ENCODE data around the gene SERINC5.

DNA sequence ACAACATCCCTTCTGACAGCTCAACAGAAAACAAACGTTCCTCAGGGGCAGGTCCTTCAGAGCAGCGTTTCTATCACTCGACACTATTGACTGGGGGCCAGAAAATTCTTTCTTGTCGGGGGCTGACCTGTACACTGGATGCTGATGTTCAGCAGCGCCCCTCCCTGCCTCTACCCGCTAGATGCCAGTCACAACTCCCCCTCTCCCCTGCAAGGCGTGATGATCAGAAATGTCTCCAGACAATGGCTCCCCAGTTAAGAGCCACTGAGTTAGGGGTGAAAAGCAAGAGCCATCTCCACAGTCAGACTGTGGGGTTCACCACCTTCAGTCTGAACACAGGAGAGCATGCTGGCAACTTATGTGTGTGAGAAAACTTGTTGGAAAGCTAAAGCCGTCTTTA, 39.8 kb downstream of the SERINC5 start:
- TF ChIP-seq, protein P1, sequence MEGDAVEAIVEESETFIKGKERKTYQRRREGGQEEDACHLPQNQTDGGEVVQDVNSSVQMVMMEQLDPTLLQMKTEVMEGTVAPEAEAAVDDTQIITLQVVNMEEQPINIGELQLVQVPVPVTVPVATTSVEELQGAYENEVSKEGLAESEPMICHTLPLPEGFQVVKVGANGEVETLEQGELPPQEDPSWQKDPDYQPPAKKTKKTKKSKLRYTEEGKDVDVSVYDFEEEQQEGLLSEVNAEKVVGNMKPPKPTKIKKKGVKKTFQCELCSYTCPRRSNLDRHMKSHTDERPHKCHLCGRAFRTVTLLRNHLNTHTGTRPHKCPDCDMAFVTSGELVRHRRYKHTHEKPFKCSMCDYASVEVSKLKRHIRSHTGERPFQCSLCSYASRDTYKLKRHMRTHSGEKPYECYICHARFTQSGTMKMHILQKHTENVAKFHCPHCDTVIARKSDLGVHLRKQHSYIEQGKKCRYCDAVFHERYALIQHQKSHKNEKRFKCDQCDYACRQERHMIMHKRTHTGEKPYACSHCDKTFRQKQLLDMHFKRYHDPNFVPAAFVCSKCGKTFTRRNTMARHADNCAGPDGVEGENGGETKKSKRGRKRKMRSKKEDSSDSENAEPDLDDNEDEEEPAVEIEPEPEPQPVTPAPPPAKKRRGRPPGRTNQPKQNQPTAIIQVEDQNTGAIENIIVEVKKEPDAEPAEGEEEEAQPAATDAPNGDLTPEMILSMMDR (IDR thresholded peaks at IDR 0.05) = no peak
- TF ChIP-seq SIN3A (IDR thresholded peaks at IDR 0.05; ENCODE audit: borderline replicate concordance, insufficient read depth, low read depth, low read length) = no peak
- TF ChIP-seq, protein P2, sequence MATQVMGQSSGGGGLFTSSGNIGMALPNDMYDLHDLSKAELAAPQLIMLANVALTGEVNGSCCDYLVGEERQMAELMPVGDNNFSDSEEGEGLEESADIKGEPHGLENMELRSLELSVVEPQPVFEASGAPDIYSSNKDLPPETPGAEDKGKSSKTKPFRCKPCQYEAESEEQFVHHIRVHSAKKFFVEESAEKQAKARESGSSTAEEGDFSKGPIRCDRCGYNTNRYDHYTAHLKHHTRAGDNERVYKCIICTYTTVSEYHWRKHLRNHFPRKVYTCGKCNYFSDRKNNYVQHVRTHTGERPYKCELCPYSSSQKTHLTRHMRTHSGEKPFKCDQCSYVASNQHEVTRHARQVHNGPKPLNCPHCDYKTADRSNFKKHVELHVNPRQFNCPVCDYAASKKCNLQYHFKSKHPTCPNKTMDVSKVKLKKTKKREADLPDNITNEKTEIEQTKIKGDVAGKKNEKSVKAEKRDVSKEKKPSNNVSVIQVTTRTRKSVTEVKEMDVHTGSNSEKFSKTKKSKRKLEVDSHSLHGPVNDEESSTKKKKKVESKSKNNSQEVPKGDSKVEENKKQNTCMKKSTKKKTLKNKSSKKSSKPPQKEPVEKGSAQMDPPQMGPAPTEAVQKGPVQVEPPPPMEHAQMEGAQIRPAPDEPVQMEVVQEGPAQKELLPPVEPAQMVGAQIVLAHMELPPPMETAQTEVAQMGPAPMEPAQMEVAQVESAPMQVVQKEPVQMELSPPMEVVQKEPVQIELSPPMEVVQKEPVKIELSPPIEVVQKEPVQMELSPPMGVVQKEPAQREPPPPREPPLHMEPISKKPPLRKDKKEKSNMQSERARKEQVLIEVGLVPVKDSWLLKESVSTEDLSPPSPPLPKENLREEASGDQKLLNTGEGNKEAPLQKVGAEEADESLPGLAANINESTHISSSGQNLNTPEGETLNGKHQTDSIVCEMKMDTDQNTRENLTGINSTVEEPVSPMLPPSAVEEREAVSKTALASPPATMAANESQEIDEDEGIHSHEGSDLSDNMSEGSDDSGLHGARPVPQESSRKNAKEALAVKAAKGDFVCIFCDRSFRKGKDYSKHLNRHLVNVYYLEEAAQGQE (IDR thresholded peaks at IDR 0.05; ENCODE audit: insufficient read depth in 1 of 2, low read depth in 2 of 2, low read length in 1 of 2) = no peak

Measured in Panc1 (cell line).